HG02623 (cell line): Measurements from ENCODE around the gene GAK.
"Not testable (repeated sequence)": the region's sequence is repeated elsewhere in the genome, so short reads cannot be mapped to it uniquely, and the experiment has no call there.

Source experiments
- ATAC-seq: cut with Tn5 transposase; IDR thresholded peaks from one replicate; pipeline ENCODE4 v1.9.1; 2021; ENCODE audit warnings: moderate library complexity; ENCODE audit not compliant: unreplicated experiment

Gene GAK

GRCh38 chr4:929096-929765 is 2.9 kb downstream of the GAK start:
- no peak for ATAC-seq

GRCh38 chr4:927566-927965 is 4.5 kb downstream of the GAK start:
- not testable (repeated sequence) for ATAC-seq

- no peak for ATAC-seq
These were observed 5.6 kb downstream of the GAK start for GRCh38 chr4:926538-926937.

- ATAC-seq = no peak
These were observed 6.2 kb downstream of the GAK start for GRCh38 chr4:925771-926500.

GRCh38 chr4:925171-925570 is 6.9 kb downstream of the GAK start:
- no peak for ATAC-seq

GRCh38 chr4:924107-925096 is 7.7 kb downstream of the GAK start:
- ATAC-seq = no peak

GRCh38 chr4:921830-922331 is 10.2 kb downstream of the GAK start:
- peak; percentile 52 for ATAC-seq

- ATAC-seq = not testable (repeated sequence)
These were observed 13.0 kb downstream of the GAK start for GRCh38 chr4:919004-919680.

GRCh38 chr4:918591-918990 is 13.5 kb downstream of the GAK start:
- not testable (repeated sequence) for ATAC-seq

- ATAC-seq = no peak
These were observed 14.1 kb downstream of the GAK start for GRCh38 chr4:917992-918391.

GRCh38 chr4:917466-917865 is 14.7 kb downstream of the GAK start:
- ATAC-seq = no peak

- ATAC-seq = no peak
These were observed 16.5 kb downstream of the GAK start for GRCh38 chr4:915595-915994.

GRCh38 chr4:915041-915474 is 17.1 kb downstream of the GAK start:
- ATAC-seq = no peak

- ATAC-seq = no peak
These were observed 17.6 kb downstream of the GAK start for GRCh38 chr4:914531-914930.

GRCh38 chr4:913280-913618 is 18.9 kb downstream of the GAK start:
- no peak for ATAC-seq

GRCh38 chr4:912548-913279 is 19.4 kb downstream of the GAK start:
- ATAC-seq = no peak

GRCh38 chr4:911871-912490 is 20.1 kb downstream of the GAK start:
- no peak for ATAC-seq

- no peak for ATAC-seq
These were observed 20.8 kb downstream of the GAK start for GRCh38 chr4:911221-911751.

- ATAC-seq = no peak
These were observed 21.6 kb downstream of the GAK start for GRCh38 chr4:910366-911091.
